MM.1S (cell line): ENCODE results near the gene ATG4B.

Experiments
- EZH2 ChIP-seq: fragments of 300-600 bp; sonication (generic); optimal IDR thresholded peaks from 2 replicates; pipeline ENCODE3; 2017; ENCODE audit warnings: low read depth, mild to moderate bottlenecking, antibody characterized with exemption, low read length, mixed read lengths
- TF ChIP-seq, protein P1 (sequence below): fragments of 300-600 bp; sonication (generic); IDR thresholded peaks from 2 replicates; pipeline ENCODE4 v1.5.1; 2016; ENCODE audit warnings: antibody characterized with exemption, low read length, mixed read lengths

DNA sequence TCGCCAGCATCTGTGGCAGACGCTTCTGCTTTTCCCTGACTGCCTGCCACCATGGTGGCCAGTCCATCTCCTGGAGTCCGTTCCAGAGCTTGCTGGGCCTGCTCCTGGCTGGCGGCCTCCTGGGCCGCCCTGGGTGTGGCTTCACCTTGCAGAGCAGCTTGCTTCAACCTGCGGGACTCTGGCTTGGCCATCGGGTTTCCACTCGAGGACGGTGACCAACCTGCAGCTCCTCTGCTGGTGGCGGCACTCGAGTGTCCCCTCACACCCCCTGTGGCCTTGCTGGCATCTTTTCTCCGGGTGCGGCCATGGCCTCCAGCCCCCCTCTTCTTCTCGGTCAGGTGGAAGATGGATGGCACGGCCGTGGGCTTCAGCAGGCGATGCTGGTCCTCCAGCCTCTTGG is 3.9 kb upstream of the ATG4B start:
- TF ChIP-seq, protein P1, sequence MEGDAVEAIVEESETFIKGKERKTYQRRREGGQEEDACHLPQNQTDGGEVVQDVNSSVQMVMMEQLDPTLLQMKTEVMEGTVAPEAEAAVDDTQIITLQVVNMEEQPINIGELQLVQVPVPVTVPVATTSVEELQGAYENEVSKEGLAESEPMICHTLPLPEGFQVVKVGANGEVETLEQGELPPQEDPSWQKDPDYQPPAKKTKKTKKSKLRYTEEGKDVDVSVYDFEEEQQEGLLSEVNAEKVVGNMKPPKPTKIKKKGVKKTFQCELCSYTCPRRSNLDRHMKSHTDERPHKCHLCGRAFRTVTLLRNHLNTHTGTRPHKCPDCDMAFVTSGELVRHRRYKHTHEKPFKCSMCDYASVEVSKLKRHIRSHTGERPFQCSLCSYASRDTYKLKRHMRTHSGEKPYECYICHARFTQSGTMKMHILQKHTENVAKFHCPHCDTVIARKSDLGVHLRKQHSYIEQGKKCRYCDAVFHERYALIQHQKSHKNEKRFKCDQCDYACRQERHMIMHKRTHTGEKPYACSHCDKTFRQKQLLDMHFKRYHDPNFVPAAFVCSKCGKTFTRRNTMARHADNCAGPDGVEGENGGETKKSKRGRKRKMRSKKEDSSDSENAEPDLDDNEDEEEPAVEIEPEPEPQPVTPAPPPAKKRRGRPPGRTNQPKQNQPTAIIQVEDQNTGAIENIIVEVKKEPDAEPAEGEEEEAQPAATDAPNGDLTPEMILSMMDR: no peak
- no peak for TF ChIP-seq EZH2
